ENCODE data around the gene ZNF512B.

- TF ChIP-seq CTCF (IDR thresholded peaks at IDR 0.05; ENCODE audit: low read depth, low read length, missing input control): no peak
- no peak for TF ChIP-seq FOXA1 (IDR thresholded peaks at IDR 0.05)
- no peak for TF ChIP-seq RAD21 (IDR thresholded peaks at IDR 0.05)
- TF ChIP-seq, protein P1, sequence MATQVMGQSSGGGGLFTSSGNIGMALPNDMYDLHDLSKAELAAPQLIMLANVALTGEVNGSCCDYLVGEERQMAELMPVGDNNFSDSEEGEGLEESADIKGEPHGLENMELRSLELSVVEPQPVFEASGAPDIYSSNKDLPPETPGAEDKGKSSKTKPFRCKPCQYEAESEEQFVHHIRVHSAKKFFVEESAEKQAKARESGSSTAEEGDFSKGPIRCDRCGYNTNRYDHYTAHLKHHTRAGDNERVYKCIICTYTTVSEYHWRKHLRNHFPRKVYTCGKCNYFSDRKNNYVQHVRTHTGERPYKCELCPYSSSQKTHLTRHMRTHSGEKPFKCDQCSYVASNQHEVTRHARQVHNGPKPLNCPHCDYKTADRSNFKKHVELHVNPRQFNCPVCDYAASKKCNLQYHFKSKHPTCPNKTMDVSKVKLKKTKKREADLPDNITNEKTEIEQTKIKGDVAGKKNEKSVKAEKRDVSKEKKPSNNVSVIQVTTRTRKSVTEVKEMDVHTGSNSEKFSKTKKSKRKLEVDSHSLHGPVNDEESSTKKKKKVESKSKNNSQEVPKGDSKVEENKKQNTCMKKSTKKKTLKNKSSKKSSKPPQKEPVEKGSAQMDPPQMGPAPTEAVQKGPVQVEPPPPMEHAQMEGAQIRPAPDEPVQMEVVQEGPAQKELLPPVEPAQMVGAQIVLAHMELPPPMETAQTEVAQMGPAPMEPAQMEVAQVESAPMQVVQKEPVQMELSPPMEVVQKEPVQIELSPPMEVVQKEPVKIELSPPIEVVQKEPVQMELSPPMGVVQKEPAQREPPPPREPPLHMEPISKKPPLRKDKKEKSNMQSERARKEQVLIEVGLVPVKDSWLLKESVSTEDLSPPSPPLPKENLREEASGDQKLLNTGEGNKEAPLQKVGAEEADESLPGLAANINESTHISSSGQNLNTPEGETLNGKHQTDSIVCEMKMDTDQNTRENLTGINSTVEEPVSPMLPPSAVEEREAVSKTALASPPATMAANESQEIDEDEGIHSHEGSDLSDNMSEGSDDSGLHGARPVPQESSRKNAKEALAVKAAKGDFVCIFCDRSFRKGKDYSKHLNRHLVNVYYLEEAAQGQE (IDR thresholded peaks at IDR 0.05): no peak
- TF ChIP-seq MAX (IDR thresholded peaks at IDR 0.05): no peak
Measured at GRCh38 chr20:63942969-63943807, 26.5 kb downstream of the ZNF512B start.
